22Rv1 (cell line): ENCODE results near the gene RPP25.

Experiments used
- ZFX ChIP-seq: fragments of 450-650 bp; IDR thresholded peaks from 2 replicates; pipeline ENCODE4 v1.6.1; 2017; ENCODE audit warnings: antibody characterized with exemption, borderline replicate concordance
- TF ChIP-seq, protein P1 (sequence below): fragments of 450-650 bp; IDR thresholded peaks from 2 replicates; pipeline ENCODE4 v1.5.1; 2017; ENCODE audit warnings: mild to moderate bottlenecking

GRCh38 chr15:74907163-74907870 lies 49.3 kb downstream of the RPP25 start:
- TF ChIP-seq, protein P1, sequence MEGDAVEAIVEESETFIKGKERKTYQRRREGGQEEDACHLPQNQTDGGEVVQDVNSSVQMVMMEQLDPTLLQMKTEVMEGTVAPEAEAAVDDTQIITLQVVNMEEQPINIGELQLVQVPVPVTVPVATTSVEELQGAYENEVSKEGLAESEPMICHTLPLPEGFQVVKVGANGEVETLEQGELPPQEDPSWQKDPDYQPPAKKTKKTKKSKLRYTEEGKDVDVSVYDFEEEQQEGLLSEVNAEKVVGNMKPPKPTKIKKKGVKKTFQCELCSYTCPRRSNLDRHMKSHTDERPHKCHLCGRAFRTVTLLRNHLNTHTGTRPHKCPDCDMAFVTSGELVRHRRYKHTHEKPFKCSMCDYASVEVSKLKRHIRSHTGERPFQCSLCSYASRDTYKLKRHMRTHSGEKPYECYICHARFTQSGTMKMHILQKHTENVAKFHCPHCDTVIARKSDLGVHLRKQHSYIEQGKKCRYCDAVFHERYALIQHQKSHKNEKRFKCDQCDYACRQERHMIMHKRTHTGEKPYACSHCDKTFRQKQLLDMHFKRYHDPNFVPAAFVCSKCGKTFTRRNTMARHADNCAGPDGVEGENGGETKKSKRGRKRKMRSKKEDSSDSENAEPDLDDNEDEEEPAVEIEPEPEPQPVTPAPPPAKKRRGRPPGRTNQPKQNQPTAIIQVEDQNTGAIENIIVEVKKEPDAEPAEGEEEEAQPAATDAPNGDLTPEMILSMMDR, result no peak
- TF ChIP-seq ZFX, result no peak
